ENCODE results near the gene C11orf71. TPM values are rescaled to one million over a fixed set of nuclear protein-coding genes. Genes with fewer than 3 reads are reported as not detected.

C11orf71 gene
- total RNA-seq, 6 donors from 2014 or later, result 6.2 to 16.8 (median 8.3) TPM

DNA sequence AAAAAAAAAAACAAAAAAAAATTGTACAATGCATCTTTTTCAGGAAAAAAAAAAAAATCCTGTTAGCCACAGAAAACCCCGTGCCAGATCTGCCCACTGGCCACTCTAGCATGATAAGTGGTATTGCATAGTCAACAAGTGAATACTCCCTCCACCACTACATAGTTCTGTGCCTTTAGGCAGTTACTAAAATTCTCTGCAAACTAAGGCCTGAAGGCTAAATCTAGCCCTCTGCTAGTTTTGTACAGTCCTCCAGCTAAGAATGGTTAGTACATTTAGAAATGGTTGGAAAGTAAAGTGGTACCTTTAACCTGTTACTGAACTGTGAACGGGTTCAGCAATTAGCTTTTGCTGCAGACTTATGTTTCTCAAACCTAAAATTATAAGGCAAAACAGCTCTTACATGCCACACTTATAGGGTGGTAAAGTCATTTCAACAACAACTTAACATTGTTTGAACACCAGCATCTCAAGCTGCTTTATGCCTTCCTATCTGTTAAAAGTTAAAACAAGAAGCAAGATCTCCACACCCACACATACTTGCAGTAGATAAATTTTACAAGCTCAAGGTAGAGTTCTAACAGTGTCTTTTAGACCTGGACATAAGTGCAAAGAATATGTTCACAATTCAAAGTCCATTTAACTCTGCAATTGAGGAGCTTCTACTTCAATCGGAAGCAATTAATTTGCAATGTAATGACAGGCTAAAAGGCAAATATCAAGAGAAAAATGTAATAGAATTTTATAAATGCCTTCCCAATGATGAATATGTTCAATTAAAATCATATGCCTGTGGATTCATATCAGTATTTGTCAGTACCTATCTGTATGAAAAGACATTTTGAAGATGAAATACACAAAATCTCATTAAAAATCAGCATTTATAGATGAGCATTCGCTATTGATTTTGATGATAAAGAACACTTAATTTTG is 7.3 kb downstream of the C11orf71 start:
- Histone ChIP-seq H3K36me3 (no peaks in the 10 kb centered on the region), H3K27me3 (no peaks in the 10 kb centered on the region), H3K4me1 (peaks cover 0 to 10% (median 9%) of the 10 kb centered on the region in 4 donors), H3K9me3 (no peaks in the 10 kb centered on the region), H3K27ac (no peak overlapping the region), H3K4me3 (no peak overlapping the region)
- ATAC-seq (ENCODE audit: low FRiP score in 2 of 2) (no peak), DNase-seq (no peak)
- WGBS, 2 donors, result 72 to 75% methylated on average over 4 of the region's 4 CpGs
- no peak for TF ChIP-seq POLR2AphosphoS5 (IDR thresholded peaks at IDR 0.05)
- no peak for TF ChIP-seq EP300 (IDR thresholded peaks at IDR 0.05)
- TF ChIP-seq POLR2A (IDR thresholded peaks at IDR 0.05), result no peak
- TF ChIP-seq, protein P1, sequence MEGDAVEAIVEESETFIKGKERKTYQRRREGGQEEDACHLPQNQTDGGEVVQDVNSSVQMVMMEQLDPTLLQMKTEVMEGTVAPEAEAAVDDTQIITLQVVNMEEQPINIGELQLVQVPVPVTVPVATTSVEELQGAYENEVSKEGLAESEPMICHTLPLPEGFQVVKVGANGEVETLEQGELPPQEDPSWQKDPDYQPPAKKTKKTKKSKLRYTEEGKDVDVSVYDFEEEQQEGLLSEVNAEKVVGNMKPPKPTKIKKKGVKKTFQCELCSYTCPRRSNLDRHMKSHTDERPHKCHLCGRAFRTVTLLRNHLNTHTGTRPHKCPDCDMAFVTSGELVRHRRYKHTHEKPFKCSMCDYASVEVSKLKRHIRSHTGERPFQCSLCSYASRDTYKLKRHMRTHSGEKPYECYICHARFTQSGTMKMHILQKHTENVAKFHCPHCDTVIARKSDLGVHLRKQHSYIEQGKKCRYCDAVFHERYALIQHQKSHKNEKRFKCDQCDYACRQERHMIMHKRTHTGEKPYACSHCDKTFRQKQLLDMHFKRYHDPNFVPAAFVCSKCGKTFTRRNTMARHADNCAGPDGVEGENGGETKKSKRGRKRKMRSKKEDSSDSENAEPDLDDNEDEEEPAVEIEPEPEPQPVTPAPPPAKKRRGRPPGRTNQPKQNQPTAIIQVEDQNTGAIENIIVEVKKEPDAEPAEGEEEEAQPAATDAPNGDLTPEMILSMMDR (IDR thresholded peaks at IDR 0.05), result no peak

DNA sequence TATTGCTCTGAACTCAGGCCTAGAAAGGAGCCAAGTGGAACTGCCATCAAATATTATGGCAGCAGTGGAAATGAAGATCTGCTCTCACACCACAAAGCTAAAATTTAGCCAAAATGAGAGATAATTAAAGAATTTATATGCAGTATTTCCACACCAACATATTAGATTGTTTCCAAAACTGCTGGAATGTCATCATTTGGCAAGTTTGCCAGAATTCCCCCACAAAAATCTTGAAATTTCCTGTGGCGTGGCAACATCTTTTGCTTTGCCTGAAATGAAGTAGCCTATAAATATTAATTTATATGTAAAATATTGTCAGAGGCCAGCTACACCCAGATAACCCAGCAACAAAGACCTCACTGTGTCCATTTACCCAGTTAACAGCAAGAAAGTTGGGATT is 13.8 kb downstream of the C11orf71 start:
- H3K4me3 ChIP-seq, result no peak overlapping the region
- H3K36me3 ChIP-seq, result no peaks in the 10 kb centered on the region
- 86 to 93% methylated on average over 1 of the region's 1 CpG for WGBS, 2 donors
- no peak overlapping the region for H3K27ac ChIP-seq
- no peak for ATAC-seq (ENCODE audit: low FRiP score in 2 of 2)
- no peaks in the 10 kb centered on the region for H3K9me3 ChIP-seq
- H3K4me1 ChIP-seq, result no peaks in the 10 kb centered on the region
- no peak for DNase-seq
- TF ChIP-seq POLR2AphosphoS5 (IDR thresholded peaks at IDR 0.05) (no peak), POLR2A (IDR thresholded peaks at IDR 0.05) (no peak), EP300 (IDR thresholded peaks at IDR 0.05) (no peak)
- TF ChIP-seq, protein P1 (IDR thresholded peaks at IDR 0.05), result no peak
- H3K27me3 ChIP-seq, result no peaks in the 10 kb centered on the region

DNA sequence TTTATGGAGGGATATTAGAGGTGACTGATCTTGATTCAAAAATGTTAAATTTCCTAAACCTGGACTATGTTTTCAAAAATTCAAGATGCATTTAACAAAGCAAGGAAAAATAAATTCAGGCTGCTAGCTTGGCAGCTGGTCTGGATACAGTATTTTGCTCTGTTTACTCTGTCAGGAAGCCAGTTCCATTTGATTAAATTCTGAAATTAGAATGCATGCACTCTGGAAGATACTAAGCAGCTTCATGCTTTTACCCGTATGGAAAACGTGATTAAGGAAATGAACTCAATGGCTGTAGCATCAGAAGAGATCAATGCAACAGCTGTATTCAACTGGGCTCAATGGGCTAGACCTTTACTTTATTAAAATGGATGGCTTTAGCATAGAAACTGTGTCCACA is 14.2 kb downstream of the C11orf71 start:
- Histone ChIP-seq H3K36me3 (no peaks in the 10 kb centered on the region), H3K4me1 (no peaks in the 10 kb centered on the region), H3K9me3 (no peaks in the 10 kb centered on the region), H3K4me3 (no peak overlapping the region), H3K27me3 (no peaks in the 10 kb centered on the region), H3K27ac (no peak overlapping the region)
- no peak for DNase-seq
- TF ChIP-seq EP300 (IDR thresholded peaks at IDR 0.05), result no peak
- no peak for TF ChIP-seq POLR2AphosphoS5 (IDR thresholded peaks at IDR 0.05)
- TF ChIP-seq, protein P1 (IDR thresholded peaks at IDR 0.05), result no peak
- no peak for TF ChIP-seq POLR2A (IDR thresholded peaks at IDR 0.05)
- ATAC-seq (ENCODE audit: low FRiP score in 2 of 2), result no peak
- 67 to 73% methylated on average over 2 of the region's 2 CpGs for WGBS, 2 donors

DNA sequence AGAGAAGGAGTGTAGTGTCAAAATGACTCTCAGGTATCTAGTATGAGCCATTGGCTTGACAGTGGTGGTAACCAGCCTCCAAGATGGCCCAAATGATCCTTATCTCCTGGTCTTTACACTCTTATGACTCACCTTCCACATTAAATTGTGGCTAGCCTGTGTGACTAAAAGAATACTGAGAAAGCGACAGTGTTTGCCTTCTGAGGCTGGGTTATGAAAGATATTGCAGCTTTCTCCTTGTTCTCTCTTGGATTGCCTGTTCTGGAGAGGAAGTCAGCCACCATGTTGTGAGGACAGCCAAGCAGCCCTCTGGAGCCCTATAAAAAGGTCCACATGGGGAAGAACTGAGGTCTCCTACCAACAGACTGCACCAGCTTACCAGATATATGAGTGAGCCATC is 15.8 kb downstream of the C11orf71 start:
- WGBS, 2 donors, result 87 to 93% methylated on average over 1 of the region's 1 CpG
- DNase-seq (no peak), ATAC-seq (ENCODE audit: low FRiP score in 2 of 2) (no peak)

DNA sequence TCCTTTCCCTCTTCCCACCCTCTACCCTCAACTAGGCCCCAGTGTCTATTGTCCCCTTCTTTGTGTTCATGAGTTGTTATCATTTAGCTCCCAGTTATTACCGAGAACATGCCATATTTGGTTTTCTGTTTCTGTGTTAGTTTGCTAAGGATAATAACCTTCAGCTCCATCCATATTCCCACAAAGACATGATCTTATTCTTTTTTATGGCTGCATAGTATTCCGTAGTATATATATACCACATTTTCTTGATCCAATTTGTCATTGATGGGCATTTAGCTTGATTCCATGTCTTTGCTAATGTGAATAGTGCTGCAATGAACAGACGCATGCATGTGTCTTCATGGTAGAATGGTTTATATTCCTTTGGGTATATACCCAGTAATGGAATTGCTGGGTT is 17.8 kb downstream of the C11orf71 start:
- 79% methylated on average over 3 of the region's 3 CpGs for WGBS, 2 donors
- Histone ChIP-seq H3K27ac (no peak overlapping the region), H3K36me3 (no peaks in the 10 kb centered on the region), H3K4me1 (no peaks in the 10 kb centered on the region), H3K9me3 (no peaks in the 10 kb centered on the region), H3K27me3 (no peaks in the 10 kb centered on the region), H3K4me3 (no peak overlapping the region)
- DNase-seq (no peak), ATAC-seq (ENCODE audit: low FRiP score in 2 of 2) (no peak)
- TF ChIP-seq POLR2AphosphoS5 (IDR thresholded peaks at IDR 0.05), result no peak
- no peak for TF ChIP-seq EP300 (IDR thresholded peaks at IDR 0.05)
- TF ChIP-seq, protein P1 (IDR thresholded peaks at IDR 0.05), result no peak
- no peak for TF ChIP-seq POLR2A (IDR thresholded peaks at IDR 0.05)

More for the DNA sequence above, 15.8 kb downstream of the C11orf71 start:
- Histone ChIP-seq H3K27ac (no peak overlapping the region), H3K4me1 (no peaks in the 10 kb centered on the region), H3K36me3 (no peaks in the 10 kb centered on the region), H3K27me3 (no peaks in the 10 kb centered on the region), H3K9me3 (no peaks in the 10 kb centered on the region), H3K4me3 (no peak overlapping the region)
- TF ChIP-seq POLR2AphosphoS5 (IDR thresholded peaks at IDR 0.05), result no peak
